Panc1 (cell line): ENCODE data around the gene LIPC. TPM values are rescaled to one million over a fixed set of nuclear protein-coding genes. Genes with fewer than 3 reads are reported as not detected.

ENCODE experiments used
- ATAC-seq: fragments of 200-7000 bp; cut with Tn5 transposase; 2 replicates; pipeline ENCODE4 v1.9.1; 2020; ENCODE audit warnings: mild to moderate bottlenecking, moderate library complexity
- BruUV-seq: library from RNA; stranded (reverse); fragments of 400-500 nt; replicated peaks from 2 replicates; lab custom pipeline; 2021; lab: Mats Ljungman, UMichigan
- CTCF ChIA-PET: fragments of 300-600 bp; sonication (Branson Sonifier 250); formaldehyde crosslinking; loops from one replicate; lab custom pipeline; 2022; ENCODE audit warnings: antibody characterized with exemption; lab: Charles Lee
- POLR2A ChIA-PET: fragments of 300-600 bp; sonication (Branson Sonifier 250); formaldehyde crosslinking; loops from one replicate; lab custom pipeline; 2022; ENCODE audit warnings: antibody characterized with exemption; lab: Charles Lee
- DNase-seq: peaks from one replicate; pipeline ENCODE4 v3.0.0-alpha.2; 2010; ENCODE audit warnings: low read depth, low spot score
- H3K27ac ChIP-seq: 2 replicates; pipeline ENCODE4 v1.5.1; 2011; ENCODE audit warnings: mild to moderate bottlenecking, low read length, inconsistent platforms
- H3K27me3 ChIP-seq: fragments of 200-500 bp; sonication (Bioruptor generic); 2 replicates; pipeline ENCODE4 v1.6.0; 2014; ENCODE audit warnings: low read length, inconsistent platforms; ENCODE audit not compliant: control insufficient read depth, insufficient read depth
- H3K36me3 ChIP-seq: fragments of 200-500 bp; sonication (Bioruptor generic); 2 replicates; pipeline ENCODE4 v1.5.1; 2014; ENCODE audit warnings: inconsistent platforms, mild to moderate bottlenecking, low read length, moderate library complexity; ENCODE audit not compliant: control insufficient read depth, insufficient read depth
- H3K4me1 ChIP-seq: 2 replicates; pipeline ENCODE4 v1.5.1; 2011; ENCODE audit warnings: inconsistent platforms, mild to moderate bottlenecking, low read length, moderate library complexity; ENCODE audit not compliant: control insufficient read depth, insufficient read depth
- H3K4me3 ChIP-seq, 2 experiments: 2 replicates each; pipeline ENCODE4 v1.5.1; 2011 to 2012; ENCODE audit warnings: low read depth in 2 of 2, low read length in 2 of 2, mild to moderate bottlenecking in 2 of 2, inconsistent platforms in 1 of 2, moderate library complexity in 1 of 2
- H3K9me3 ChIP-seq: fragments of 200-500 bp; sonication (Bioruptor generic); 2 replicates; pipeline ENCODE4 v1.5.1; 2014; ENCODE audit warnings: low read depth, mild to moderate bottlenecking, inconsistent platforms, low read length, moderate library complexity; ENCODE audit not compliant: control insufficient read depth, insufficient read depth
- POLR2AphosphoS5 ChIP-seq: IDR thresholded peaks from 2 replicates; pipeline ENCODE4 v1.6.1; 2012; ENCODE audit warnings: mild to moderate bottlenecking, low read depth, low read length, moderate library complexity
- SIN3A ChIP-seq: IDR thresholded peaks from 2 replicates; pipeline ENCODE4 v1.6.1; 2012; ENCODE audit warnings: low read depth, mild to moderate bottlenecking, low read length, moderate library complexity, borderline replicate concordance; ENCODE audit not compliant: insufficient read depth
- TCF7L2 ChIP-seq: IDR thresholded peaks from 2 replicates; pipeline ENCODE4 v1.6.1; 2011; ENCODE audit warnings: mild to moderate bottlenecking, low read depth, low read length, inconsistent platforms
- in situ Hi-C: cut with HindIII; loops from 2 replicates; pipeline ENCODE4 v1.10.0; 2016; ENCODE audit warnings: low sequenced_read_pairs, low pct_unique_long_range_greater_than_20kb
- intact Hi-C: fragments of 100-400 bp; cut with micrococcal nuclease; formaldehyde crosslinking; loops from one replicate; pipeline ENCODE4 v1.10.0; 2022; ENCODE audit not compliant: unreplicated experiment
- total RNA-seq: library from RNA; stranded (reverse); gene quantifications from one replicate; pipeline ENCODE4 v1.2.1, GENCODE V29; 2021; ENCODE audit not compliant: unreplicated experiment
- TF ChIP-seq, protein P1 (sequence below), 2 experiments: IDR thresholded peaks; 2 replicates each; pipeline ENCODE4 v1.6.1; 2011 to 2012; ENCODE audit warnings: low read depth in 2 of 2, control low read depth in 1 of 2, low read length in 1 of 2, mild to moderate bottlenecking in 1 of 2, moderate library complexity in 1 of 2; ENCODE audit not compliant: insufficient read depth in 1 of 2
- TF ChIP-seq, protein P2 (sequence below): fragments of 450-650 bp; IDR thresholded peaks from 2 replicates; pipeline ENCODE4 v1.5.1; 2017; ENCODE audit warnings: mild to moderate bottlenecking

The LIPC gene
- total RNA-seq, 1 experiment from 2014 or later, result not detected

DNA sequence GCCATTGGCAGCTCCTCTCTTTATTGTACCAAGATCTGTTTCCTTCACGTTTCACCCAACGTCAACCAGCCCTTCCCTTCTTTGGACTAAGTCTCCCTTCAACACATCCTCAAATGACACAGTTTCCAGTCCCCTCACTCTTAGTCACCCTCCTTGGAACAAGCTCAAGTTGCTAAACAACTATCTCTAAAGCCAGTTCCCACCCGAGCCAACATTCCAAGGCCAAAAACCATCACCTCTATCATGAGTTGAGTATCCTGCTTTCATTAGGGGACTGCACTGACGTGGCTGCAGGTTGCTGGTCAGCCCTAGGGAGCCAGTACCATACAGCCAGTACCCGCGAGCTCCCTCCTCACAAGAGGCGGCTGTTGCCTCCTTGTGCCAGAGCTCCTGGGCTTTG is 73.8 kb downstream of the LIPC start:
- ChIA-PET POLR2A (interaction anchor here (1.2 kb wide), 1 partner anchor 12 kb away, joined by 3 read pairs; no protein-coding TSS in a partner anchor), CTCF (no interaction called here)
- Histone ChIP-seq H3K4me1 (no peaks in the 10 kb centered on the region), H3K36me3 (no peaks in the 10 kb centered on the region), H3K4me3 (no peak overlapping the region), H3K27me3 (no peaks in the 10 kb centered on the region; the same call in 1 of the 2 replicates), H3K27ac (no peak overlapping the region), H3K9me3 (no peaks in the 10 kb centered on the region)
- TF ChIP-seq POLR2AphosphoS5, result no peak
- TF ChIP-seq, protein P1, sequence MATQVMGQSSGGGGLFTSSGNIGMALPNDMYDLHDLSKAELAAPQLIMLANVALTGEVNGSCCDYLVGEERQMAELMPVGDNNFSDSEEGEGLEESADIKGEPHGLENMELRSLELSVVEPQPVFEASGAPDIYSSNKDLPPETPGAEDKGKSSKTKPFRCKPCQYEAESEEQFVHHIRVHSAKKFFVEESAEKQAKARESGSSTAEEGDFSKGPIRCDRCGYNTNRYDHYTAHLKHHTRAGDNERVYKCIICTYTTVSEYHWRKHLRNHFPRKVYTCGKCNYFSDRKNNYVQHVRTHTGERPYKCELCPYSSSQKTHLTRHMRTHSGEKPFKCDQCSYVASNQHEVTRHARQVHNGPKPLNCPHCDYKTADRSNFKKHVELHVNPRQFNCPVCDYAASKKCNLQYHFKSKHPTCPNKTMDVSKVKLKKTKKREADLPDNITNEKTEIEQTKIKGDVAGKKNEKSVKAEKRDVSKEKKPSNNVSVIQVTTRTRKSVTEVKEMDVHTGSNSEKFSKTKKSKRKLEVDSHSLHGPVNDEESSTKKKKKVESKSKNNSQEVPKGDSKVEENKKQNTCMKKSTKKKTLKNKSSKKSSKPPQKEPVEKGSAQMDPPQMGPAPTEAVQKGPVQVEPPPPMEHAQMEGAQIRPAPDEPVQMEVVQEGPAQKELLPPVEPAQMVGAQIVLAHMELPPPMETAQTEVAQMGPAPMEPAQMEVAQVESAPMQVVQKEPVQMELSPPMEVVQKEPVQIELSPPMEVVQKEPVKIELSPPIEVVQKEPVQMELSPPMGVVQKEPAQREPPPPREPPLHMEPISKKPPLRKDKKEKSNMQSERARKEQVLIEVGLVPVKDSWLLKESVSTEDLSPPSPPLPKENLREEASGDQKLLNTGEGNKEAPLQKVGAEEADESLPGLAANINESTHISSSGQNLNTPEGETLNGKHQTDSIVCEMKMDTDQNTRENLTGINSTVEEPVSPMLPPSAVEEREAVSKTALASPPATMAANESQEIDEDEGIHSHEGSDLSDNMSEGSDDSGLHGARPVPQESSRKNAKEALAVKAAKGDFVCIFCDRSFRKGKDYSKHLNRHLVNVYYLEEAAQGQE (IDR thresholded peaks at IDR 0.05; ENCODE audit: insufficient read depth in 1 of 2, low read depth in 2 of 2, low read length in 1 of 2), result no peak
- TF ChIP-seq, protein P2, sequence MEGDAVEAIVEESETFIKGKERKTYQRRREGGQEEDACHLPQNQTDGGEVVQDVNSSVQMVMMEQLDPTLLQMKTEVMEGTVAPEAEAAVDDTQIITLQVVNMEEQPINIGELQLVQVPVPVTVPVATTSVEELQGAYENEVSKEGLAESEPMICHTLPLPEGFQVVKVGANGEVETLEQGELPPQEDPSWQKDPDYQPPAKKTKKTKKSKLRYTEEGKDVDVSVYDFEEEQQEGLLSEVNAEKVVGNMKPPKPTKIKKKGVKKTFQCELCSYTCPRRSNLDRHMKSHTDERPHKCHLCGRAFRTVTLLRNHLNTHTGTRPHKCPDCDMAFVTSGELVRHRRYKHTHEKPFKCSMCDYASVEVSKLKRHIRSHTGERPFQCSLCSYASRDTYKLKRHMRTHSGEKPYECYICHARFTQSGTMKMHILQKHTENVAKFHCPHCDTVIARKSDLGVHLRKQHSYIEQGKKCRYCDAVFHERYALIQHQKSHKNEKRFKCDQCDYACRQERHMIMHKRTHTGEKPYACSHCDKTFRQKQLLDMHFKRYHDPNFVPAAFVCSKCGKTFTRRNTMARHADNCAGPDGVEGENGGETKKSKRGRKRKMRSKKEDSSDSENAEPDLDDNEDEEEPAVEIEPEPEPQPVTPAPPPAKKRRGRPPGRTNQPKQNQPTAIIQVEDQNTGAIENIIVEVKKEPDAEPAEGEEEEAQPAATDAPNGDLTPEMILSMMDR, result no peak
- no peak for TF ChIP-seq SIN3A
- TF ChIP-seq TCF7L2, result no peak
- intact Hi-C loops (no loop called here), in situ Hi-C loops (no loop called here)
- DNase-seq, result no peak
- no TSS peak for BruUV-seq
- no peak for ATAC-seq

DNA sequence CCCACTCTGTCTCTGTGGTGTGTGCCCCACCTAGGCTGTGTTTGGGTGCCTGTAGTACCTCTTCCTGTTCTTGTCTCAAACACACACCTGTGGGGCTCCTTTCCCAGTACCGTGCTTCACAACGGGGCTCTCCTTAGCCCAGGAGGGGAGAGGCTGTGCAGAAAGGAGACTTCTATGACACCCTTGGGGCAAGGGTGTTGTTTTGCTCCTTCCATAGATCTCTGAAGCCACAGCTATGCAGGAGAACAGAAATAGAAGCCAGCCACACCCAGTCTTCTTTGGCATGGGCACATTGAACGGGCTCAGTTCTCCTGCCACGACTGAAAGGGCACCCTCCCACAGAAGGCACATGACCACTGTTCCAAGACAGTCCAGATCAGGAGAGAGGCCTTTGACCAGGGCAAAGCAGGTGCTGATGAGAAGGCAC is 74.3 kb downstream of the LIPC start:
- DNase-seq, result no peak
- intact Hi-C loops, result no loop called here
- POLR2A ChIA-PET, result interaction anchor here (1.2 kb wide), 1 partner anchor 11 kb away, joined by 3 read pairs; no protein-coding TSS in a partner anchor
- Histone ChIP-seq H3K27ac (no peak overlapping the region), H3K4me1 (no peaks in the 10 kb centered on the region), H3K36me3 (no peaks in the 10 kb centered on the region), H3K9me3 (no peaks in the 10 kb centered on the region), H3K27me3 (no peaks in the 10 kb centered on the region; the same call in 1 of the 2 replicates), H3K4me3 (no peak overlapping the region)
- ATAC-seq, result no peak
- CTCF ChIA-PET, result no interaction called here
- BruUV-seq, result no TSS peak
- TF ChIP-seq TCF7L2 (no peak), SIN3A (no peak), POLR2AphosphoS5 (no peak)
- TF ChIP-seq, protein P2, result no peak
- TF ChIP-seq, protein P1 (IDR thresholded peaks at IDR 0.05; ENCODE audit: insufficient read depth in 1 of 2, low read depth in 2 of 2, low read length in 1 of 2), result no peak
- in situ Hi-C loops, result no loop called here
